Smooth muscle cell (in vitro differentiated cells): ENCODE results near the gene SPOCD1. TPM values are rescaled to one million over a fixed set of nuclear protein-coding genes. Genes with fewer than 3 reads are reported as not detected.

Experiments used
- DNase-seq: peaks from one replicate; lab custom pipeline; 2025; ENCODE audit not compliant: unreplicated experiment; lab: John Stamatoyannopoulos, UW
- H2AFZ ChIP-seq: fragments of 200-600 bp; sonication (generic); 2 replicates; pipeline ENCODE4 v1.6.0; 2016; ENCODE audit warnings: antibody characterized with exemption, low read depth, mild to moderate bottlenecking
- H3F3A ChIP-seq: fragments of 200-600 bp; sonication (generic); 2 replicates; pipeline ENCODE4 v1.6.0; 2017; ENCODE audit warnings: antibody characterized with exemption, low read depth
- H3K27ac ChIP-seq: fragments of 200-600 bp; sonication (generic); 2 replicates; pipeline ENCODE4 v1.5.1; 2016; ENCODE audit warnings: low read depth, mild to moderate bottlenecking
- H3K27me3 ChIP-seq: fragments of 200-600 bp; sonication (generic); 2 replicates; pipeline ENCODE4 v1.6.1; 2016; ENCODE audit warnings: low read depth, mild to moderate bottlenecking
- H3K36me3 ChIP-seq: fragments of 200-600 bp; sonication (generic); 2 replicates; pipeline ENCODE4 v1.5.1; 2016; ENCODE audit warnings: low read depth
- H3K4me1 ChIP-seq: fragments of 200-600 bp; sonication (generic); 2 replicates; pipeline ENCODE4 v1.5.1; 2016; ENCODE audit warnings: low read depth
- H3K4me2 ChIP-seq: fragments of 200-600 bp; sonication (generic); 2 replicates; pipeline ENCODE4 v1.6.0; 2016; ENCODE audit warnings: mild to moderate bottlenecking
- H3K4me3 ChIP-seq: fragments of 200-600 bp; sonication (generic); 2 replicates; pipeline ENCODE4 v1.5.1; 2016; ENCODE audit warnings: mild to moderate bottlenecking
- H3K79me2 ChIP-seq: fragments of 200-600 bp; sonication (generic); 2 replicates; pipeline ENCODE4 v1.6.0; 2016; ENCODE audit warnings: low read depth, mild to moderate bottlenecking
- H3K9ac ChIP-seq: fragments of 200-600 bp; sonication (generic); 2 replicates; pipeline ENCODE4 v1.6.0; 2016; ENCODE audit warnings: low read depth
- H3K9me3 ChIP-seq: fragments of 200-600 bp; sonication (generic); replicated peaks from 2 replicates; pipeline ENCODE4 v1.5.1; 2016; ENCODE audit warnings: low read depth
- H4K20me1 ChIP-seq: fragments of 200-600 bp; sonication (generic); 2 replicates; pipeline ENCODE4 v1.6.0; 2016; ENCODE audit warnings: low read depth
- WGBS: methylation state at CpG from one replicate; pipeline ENCODE4 v1.1.7; 2016; ENCODE audit warnings: low lambda C conversion rate; 5-methylcytosine and 5-hydroxymethylcytosine counted together
- polyA plus RNA-seq: library from polyadenylated mRNA; unstranded; fragments of >200 nt; fragmentation: Nextera tagmentation; extraction: Ambion mirVana; gene quantifications from 2 replicates; pipeline ENCODE4 v1.2.1, GENCODE V29; 2016
- total RNA-seq: library from RNA; depleted of rRNA; stranded (reverse); fragments of >200 nt; gene quantifications from 2 replicates; pipeline ENCODE4 v1.2.3, GENCODE V29; 2014
- TF ChIP-seq, protein P1 (sequence below): fragments of 200-600 bp; sonication (generic); IDR thresholded peaks from 2 replicates; pipeline ENCODE4 v1.5.1; 2017; ENCODE audit warnings: borderline replicate concordance, mild to moderate bottlenecking, antibody characterized with exemption; ENCODE audit not compliant: insufficient read depth, poor library complexity, severe bottlenecking

Gene SPOCD1
- total and polyA plus RNA-seq, 2 experiments from 2014 or later = 39.5 to 45.3 TPM

DNA sequence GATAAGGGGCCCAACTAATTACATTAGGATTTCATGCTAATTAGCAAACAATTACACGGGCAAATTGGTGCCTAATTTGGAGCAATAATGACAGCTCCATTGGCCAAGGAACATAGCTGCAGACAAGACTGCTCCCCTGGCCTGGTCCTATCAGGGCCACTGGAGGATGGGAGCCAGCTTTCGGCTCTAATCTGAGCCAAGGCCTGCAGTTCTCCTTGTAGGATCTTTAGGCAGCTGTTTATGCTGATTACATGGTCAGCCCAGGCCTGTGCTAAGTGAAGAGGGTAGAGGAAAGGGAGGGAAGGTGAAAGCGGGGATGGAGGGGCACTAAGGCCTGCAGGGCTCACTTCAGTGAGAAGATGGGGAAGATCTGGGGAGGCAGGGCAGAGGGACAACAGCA lies 39.3 kb downstream of the SPOCD1 start:
- Histone ChIP-seq H3K4me2 (no peak overlapping the region), H3K4me1 (peaks cover 18% of the 10 kb centered on the region), H3K4me3 (no peak overlapping the region), H3K36me3 (no peaks in the 10 kb centered on the region), H3K9ac (no peak overlapping the region), H3F3A (no peaks in the 10 kb centered on the region), H3K27ac (no peak overlapping the region), H4K20me1 (no peaks in the 10 kb centered on the region), H3K27me3 (peaks cover 38% of the 10 kb centered on the region), H3K79me2 (no peaks in the 10 kb centered on the region), H2AFZ (no peak overlapping the region), H3K9me3 (no peaks in the 10 kb centered on the region)
- WGBS = 71% methylated on average over 3 of the region's 3 CpGs
- DNase-seq = no peak
- TF ChIP-seq, protein P1, sequence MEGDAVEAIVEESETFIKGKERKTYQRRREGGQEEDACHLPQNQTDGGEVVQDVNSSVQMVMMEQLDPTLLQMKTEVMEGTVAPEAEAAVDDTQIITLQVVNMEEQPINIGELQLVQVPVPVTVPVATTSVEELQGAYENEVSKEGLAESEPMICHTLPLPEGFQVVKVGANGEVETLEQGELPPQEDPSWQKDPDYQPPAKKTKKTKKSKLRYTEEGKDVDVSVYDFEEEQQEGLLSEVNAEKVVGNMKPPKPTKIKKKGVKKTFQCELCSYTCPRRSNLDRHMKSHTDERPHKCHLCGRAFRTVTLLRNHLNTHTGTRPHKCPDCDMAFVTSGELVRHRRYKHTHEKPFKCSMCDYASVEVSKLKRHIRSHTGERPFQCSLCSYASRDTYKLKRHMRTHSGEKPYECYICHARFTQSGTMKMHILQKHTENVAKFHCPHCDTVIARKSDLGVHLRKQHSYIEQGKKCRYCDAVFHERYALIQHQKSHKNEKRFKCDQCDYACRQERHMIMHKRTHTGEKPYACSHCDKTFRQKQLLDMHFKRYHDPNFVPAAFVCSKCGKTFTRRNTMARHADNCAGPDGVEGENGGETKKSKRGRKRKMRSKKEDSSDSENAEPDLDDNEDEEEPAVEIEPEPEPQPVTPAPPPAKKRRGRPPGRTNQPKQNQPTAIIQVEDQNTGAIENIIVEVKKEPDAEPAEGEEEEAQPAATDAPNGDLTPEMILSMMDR = no peak

DNA sequence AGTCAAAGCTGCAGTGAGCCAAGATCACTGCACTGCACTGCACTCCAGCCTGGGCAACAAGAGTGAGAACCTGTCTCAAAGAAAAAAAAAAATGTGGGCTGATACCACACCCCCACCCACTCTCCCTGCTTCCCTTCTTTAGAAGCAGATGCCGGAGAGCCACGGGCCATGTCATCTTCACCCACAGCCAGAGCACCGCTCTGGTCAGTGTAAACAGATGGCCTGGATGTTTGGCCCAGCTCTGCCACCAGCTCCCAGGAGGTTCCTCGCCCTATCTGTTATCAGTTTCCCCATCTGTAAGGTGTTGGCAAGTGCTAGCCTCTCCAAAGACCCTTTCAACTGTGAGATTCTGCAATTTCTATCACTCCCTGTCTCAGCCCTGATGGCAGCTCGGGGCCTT lies 39.8 kb downstream of the SPOCD1 start:
- no peaks in the 10 kb centered on the region for H3F3A ChIP-seq
- H3K9me3 ChIP-seq = no peaks in the 10 kb centered on the region
- no peaks in the 10 kb centered on the region for H4K20me1 ChIP-seq
- no peak overlapping the region for H2AFZ ChIP-seq
- H3K4me3 ChIP-seq = no peak overlapping the region
- TF ChIP-seq, protein P1 = no peak
- DNase-seq = no peak
- no peak overlapping the region for H3K27ac ChIP-seq
- peaks cover 38% of the 10 kb centered on the region for H3K27me3 ChIP-seq
- 69% methylated on average over 5 of the region's 5 CpGs for WGBS
- H3K4me2 ChIP-seq = no peak overlapping the region
- no peaks in the 10 kb centered on the region for H3K79me2 ChIP-seq
- H3K36me3 ChIP-seq = no peaks in the 10 kb centered on the region
- no peak overlapping the region for H3K9ac ChIP-seq
- peaks cover 13% of the 10 kb centered on the region for H3K4me1 ChIP-seq

DNA sequence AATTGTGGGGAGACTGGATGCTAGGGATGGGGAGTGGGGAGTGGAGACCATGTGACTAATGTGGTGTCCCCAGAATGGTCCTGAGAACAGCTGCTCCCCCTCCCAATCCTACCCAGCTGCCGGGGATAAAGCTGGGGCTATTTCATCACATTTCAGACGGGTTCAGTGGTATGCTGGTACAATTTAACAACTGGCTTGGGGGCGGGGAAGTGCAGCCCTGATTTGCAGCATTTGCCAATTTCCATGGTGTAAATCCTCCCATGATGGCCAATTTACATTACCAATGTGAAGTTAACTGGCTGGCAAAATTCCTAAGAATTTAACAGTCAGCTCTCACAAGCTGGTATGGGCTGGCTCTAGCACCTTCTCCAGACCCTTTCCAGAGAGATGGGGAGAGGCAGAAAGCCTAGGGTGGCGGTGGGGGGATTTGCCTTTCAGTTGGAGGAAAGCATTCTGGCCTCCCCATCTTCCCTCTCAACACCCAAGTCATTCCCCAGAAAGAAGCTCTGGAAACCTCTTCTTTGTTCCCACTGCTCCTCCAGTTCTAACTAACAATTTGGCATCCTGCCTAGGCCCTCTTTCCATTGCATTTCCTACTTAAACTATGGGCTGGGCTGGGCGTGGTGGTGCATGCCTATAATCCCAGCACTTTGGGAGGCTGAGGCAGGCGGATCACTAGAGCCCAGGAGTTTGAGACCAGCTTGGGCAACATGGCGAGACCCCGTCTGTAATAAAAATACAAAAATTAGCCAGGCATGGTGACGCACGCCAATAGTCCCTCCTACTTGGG lies 40.4 kb downstream of the SPOCD1 start:
- no peak for DNase-seq
- TF ChIP-seq, protein P1 = no peak
- H3K79me2 ChIP-seq = no peaks in the 10 kb centered on the region
- H3K4me3 ChIP-seq = no peak overlapping the region
- H3K36me3 ChIP-seq = no peaks in the 10 kb centered on the region
- peaks cover 13% of the 10 kb centered on the region for H3K4me1 ChIP-seq
- H4K20me1 ChIP-seq = no peaks in the 10 kb centered on the region
- no peaks in the 10 kb centered on the region for H3F3A ChIP-seq
- H3K4me2 ChIP-seq = no peak overlapping the region
- H3K27me3 ChIP-seq = peaks cover 38% of the 10 kb centered on the region
- H3K27ac ChIP-seq = no peak overlapping the region
- H2AFZ ChIP-seq = no peak overlapping the region
- no peak overlapping the region for H3K9ac ChIP-seq
- WGBS = 79% methylated on average over 10 of the region's 10 CpGs
- no peaks in the 10 kb centered on the region for H3K9me3 ChIP-seq

DNA sequence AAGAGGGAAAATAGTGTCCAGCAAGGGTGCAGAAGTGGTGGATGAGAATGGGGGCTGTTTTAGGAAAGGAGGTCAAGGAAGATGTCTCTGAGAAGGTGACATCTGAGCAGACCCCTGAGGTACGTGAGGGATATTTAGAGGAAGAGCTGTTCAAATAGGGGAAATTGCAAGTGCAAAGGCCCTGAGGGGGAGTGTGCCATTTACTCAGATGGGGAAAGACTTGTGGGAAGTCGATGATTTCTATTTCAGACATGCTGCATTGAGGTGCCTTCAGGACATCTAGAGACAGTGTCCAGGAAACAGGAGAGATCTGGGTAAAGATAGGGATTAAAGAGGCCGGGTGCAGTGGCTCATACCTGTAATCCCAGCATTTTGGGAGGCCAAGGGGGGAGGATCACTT lies 41.3 kb downstream of the SPOCD1 start:
- no peak overlapping the region for H2AFZ ChIP-seq
- DNase-seq = no peak
- no peaks in the 10 kb centered on the region for H4K20me1 ChIP-seq
- no peak overlapping the region for H3K27ac ChIP-seq
- no peaks in the 10 kb centered on the region for H3K79me2 ChIP-seq
- no peak overlapping the region for H3K4me2 ChIP-seq
- WGBS = 80% methylated on average over 3 of the region's 3 CpGs
- no peaks in the 10 kb centered on the region for H3F3A ChIP-seq
- TF ChIP-seq, protein P1 = no peak
- H3K9ac ChIP-seq = no peak overlapping the region
- peaks cover 19% of the 10 kb centered on the region for H3K4me1 ChIP-seq
- peaks cover 38% of the 10 kb centered on the region for H3K27me3 ChIP-seq
- H3K4me3 ChIP-seq = no peak overlapping the region
- H3K36me3 ChIP-seq = no peaks in the 10 kb centered on the region
- H3K9me3 ChIP-seq = no peaks in the 10 kb centered on the region
